GOT3 (cell line): ENCODE measurements around the gene SLC35F1.

Source experiments
- DNase-seq: peaks from one replicate; lab custom pipeline; 2025; ENCODE audit warnings: mixed read lengths; lab: John Stamatoyannopoulos, UW

Gene SLC35F1

DNA sequence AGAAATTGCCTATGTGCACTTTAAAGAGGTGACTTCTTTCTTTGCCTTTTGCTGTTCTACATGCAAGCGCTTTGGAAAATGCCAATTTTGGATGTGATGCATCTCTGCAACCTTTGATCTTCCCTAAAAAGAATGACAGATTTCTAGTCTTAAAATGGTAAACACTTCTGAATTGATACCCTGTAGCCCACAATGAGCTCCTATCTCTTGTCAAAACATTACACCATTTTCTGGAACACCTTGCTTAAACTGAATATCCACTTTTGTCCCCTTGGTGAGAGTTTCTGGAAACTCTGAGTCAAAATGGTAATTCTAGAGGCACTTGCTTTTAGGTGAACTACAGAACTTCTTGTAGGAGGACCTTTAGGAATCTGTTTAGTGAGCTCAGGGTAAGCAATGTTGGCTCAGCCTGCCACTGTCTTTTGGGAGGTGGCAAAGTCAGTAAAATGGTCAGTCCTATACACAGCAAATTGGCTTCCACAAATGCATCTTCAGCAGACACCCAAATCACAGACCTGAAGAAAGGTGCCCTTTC, 216.5 kb downstream of the SLC35F1 start:
- no peak for DNase-seq

GRCh38 chr6:118124851-118125250, 217.8 kb downstream of the SLC35F1 start:
- no peak for DNase-seq

DNA sequence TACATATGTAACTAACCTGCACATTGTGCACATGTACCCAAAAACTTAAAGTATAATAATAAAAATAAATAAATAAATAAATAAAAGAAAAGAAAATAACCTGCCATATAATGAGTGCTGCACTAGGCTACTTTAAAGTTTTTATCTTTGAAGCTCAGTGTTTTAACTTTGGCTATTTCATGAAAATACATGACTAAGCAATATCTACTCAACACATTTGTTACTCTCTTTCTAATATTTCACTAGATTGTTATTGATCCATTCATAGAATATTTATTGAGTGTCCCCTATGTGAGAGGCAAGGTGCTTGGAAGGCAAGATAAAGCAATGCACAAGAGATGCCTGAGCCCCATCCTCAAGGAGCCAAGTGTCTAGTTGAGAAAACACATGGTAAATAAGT, 221.7 kb downstream of the SLC35F1 start:
- DNase-seq: no peak

DNA sequence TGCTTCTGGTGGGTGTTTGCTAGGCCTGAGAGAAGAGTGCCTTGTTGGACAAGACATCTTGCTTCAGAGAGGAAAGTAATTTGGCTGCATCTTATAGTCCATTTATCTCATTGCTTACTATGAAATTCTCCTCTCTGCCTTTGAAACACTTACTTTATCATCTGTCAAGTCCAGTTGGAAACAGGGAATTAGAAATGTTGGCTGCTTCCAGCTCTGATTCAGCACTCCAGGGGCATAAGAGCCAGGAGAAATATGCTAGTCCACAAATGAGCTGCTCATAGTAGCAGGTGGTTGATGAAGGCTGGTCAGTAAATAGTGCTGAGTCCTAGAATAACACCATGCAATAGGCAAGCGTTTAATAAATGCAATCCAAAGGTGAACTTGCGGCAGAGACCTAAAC, 227.1 kb downstream of the SLC35F1 start:
- DNase-seq: no peak

GRCh38 chr6:118134736-118135135, 227.7 kb downstream of the SLC35F1 start:
- no peak for DNase-seq

DNA sequence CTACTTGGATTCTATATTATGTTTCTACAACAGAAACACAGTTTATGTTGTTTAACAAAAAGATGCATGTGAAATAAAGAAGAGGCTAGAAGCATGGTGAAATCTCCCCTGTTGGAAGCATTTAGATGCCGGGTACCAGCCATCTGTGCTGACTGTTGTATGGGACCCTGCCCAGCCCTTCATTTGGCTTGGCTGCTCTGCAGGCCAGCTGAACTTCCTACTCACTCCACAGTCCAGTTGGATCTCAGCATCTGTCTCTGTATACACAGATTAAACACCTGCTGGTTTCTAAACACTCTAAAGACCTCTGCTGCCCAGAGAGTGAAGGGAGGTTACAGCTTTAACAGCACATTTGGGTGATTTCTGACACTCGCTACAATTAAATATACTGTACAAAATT, 228.3 kb downstream of the SLC35F1 start:
- no peak for DNase-seq

GRCh38 chr6:118141211-118141610, 234.1 kb downstream of the SLC35F1 start:
- DNase-seq: no peak

GRCh38 chr6:118146584-118146983, 239.5 kb downstream of the SLC35F1 start:
- no peak for DNase-seq

DNA sequence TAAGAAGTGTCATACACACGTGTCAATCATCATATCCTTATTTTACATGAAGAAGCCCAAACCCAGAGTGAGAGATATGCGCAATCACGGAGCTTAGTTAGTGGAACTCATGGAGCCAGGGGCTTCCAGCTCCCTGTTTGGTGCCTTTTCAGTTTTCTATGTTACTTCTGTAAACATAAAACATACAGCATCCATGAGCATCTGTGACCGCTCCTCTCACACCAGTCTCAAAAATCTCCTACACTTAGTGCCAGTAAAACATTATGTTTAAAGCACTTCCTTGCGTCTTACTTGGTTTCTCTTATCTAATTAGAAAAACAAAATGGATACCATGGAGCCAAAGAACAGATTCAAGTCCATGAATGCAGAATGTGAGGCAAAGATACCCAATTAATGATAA, 240.4 kb downstream of the SLC35F1 start:
- no peak for DNase-seq

GRCh38 chr6:118148561-118148960, 241.5 kb downstream of the SLC35F1 start:
- no peak for DNase-seq

DNA sequence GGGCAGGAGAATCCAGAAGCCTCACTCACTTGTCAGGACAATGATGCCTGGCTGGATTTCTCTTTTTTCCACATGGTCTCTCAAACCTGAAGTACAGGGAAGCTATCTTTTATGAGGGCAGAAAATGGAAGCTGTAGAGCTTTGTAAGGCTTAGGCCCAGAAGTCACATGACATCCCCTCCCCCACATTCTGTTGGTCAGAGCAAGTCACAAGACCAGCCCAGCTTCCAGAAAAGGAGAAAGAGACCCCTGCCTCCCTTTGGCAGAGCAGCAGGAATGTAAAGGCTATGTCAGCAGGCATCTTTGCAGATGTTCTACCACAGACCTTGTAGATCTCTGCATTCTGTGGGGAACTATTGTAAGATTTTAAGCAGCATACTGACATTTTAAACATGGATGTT, 245.5 kb downstream of the SLC35F1 start:
- no peak for DNase-seq

DNA sequence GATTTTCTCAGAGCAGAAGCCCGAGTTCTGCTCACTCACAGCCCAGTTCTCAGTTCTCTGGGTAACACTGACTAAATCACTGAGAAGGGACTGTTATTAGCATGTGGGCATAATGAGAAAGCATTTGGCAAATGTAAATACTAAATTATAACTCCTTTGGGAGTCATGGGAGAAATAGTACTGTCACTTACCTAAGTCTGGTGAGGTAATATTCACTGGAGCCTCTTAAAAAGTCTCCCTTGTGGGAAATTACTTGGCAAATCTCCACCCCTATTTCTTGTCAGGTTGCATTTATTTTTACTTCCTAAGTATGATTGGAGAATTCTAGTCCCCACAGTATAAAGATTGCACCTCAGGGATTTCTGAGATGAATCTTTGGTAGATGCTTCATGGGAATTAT, 254.3 kb downstream of the SLC35F1 start:
- no peak for DNase-seq

DNA sequence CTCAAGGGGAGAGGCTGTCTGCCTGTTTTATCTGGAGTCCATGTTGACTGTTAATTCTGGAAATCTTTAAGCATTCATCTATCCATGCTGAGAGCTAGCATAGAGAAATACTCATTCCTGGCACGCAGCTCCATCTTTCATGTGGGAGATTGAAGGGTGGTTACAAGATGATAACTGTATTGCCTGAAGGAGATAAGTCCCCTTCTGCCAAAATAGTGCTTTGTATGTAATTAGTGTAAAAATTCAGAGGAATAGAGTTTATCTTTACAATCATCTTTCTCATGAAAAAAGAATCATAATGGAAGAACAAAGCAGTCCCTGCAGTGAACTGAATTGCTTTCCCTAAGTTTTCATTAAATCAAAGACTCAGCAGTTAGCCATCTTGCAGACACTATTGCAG, 256.5 kb downstream of the SLC35F1 start:
- no peak for DNase-seq

GRCh38 chr6:118165500-118165899, 258.4 kb downstream of the SLC35F1 start:
- no peak for DNase-seq

DNA sequence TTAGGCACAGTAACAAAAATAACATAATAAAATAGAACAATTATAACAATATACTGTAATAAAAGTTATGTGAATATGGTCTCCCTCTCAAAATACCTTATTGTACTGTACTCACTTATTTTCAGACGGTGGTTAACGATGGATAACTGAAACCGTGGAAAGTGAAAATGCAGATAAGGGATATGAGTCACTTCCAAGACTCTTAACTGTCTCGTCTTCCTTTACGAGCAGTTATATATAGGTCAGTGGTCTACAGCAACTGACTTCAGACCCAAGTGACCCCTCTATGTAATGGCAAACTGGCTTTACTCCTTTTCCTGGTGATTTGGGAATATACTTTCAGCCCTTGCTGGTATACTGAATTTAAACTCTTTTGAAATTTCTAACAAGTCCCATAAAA, 261.4 kb downstream of the SLC35F1 start:
- DNase-seq: no peak

- DNase-seq: no peak
Observed at GRCh38 chr6:118171852-118172251, 264.8 kb downstream of the SLC35F1 start.

DNA sequence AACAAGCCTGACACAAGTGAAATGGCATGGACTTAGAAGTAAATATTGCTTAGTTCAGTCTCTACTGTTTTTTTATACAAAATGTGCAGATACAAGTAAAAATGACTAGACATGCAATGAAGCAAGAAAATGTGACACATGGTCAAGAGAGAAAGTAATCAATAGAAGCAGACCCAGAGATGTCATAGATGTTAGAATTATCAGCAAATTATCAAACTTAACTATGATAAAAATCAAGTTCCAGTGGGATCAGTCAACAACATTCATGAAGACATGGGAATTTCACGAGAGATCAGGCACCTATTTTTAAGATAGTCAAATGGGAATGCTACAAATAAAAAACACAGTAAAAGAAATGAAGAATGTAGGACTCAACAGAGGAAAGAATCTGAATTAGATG, 267.0 kb downstream of the SLC35F1 start:
- no peak for DNase-seq

DNA sequence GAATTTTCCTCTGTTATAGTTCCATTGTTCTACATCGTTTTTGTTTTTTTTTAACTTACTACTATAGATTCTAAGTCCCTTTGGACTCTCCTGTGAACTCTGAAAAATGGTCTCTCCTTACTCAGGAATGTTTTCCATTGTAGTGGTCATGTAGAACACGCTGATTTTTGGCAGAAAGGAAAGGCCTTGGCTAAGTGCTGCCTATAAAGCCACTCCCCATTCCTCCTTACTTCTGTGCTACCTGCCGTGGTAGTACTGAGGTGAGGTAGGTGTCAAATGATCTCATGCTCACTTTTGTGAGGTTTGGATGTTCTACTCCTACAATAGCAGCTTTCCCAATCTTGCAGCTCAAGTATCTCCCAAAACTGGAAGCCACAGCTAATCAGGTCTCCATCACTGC, 270.7 kb downstream of the SLC35F1 start:
- DNase-seq: no peak

DNA sequence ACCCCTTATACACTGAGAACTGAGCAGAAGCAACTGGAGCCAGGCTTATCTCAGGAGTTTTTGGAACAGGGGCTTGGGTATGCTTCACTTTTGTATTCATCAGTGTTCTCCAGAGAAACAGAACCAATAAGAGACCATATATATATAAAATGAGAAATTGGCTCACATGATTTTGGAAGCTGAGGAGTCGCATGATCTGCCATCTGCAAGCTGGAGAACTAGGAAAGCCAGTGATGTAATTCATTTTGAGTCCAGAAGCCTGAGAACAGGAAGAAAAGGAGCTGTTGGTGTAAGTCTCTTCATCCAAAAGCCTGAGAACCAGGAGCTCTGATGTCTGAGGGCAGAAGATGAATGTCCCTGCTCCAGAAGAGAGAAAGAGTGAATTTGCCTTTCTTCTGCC, 272.0 kb downstream of the SLC35F1 start:
- DNase-seq: no peak

- DNase-seq: no peak
Observed at GRCh38 chr6:118186672-118187567, 279.9 kb downstream of the SLC35F1 start.

DNA sequence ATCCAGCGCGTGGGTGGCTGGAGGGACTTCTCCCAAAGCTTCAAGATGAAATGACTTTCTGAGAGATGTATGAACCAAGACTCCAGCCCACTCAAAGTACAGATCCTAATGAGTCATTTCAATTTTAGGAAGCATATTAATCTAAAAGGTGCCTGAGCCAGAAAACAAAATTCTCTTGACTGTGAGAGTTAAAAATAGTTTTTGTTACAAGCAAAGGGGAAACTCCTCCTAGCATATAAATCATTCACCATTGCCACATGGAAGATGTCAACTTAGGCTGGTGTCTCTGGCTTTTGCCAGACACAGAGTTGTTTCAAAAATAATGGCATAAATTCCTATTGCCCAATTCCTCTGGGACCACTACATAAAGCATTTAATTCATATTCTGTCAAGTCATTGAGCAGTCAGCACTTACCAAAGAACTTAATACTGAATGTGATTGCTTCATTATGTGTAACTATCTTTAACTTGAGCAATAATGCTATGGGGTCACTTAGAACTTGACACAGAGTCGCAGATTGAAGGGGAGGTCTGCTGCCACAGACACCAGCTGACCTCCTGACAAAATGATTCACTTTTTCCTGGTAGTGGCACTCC, 280.6 kb downstream of the SLC35F1 start:
- no peak for DNase-seq

GRCh38 chr6:118188561-118188960, 281.5 kb downstream of the SLC35F1 start:
- no peak for DNase-seq

- DNase-seq: no peak
Observed at GRCh38 chr6:118197539-118197938, 290.5 kb downstream of the SLC35F1 start.
